HCT116 (cell line): ENCODE data around the gene CDHR1. TPM values are rescaled to one million over a fixed set of nuclear protein-coding genes. Genes with fewer than 3 reads are reported as not detected.

Experiments used
- ATAC-seq: fragments of 200-7000 bp; cut with Tn5 transposase; 2 replicates; pipeline ENCODE4 v1.9.1; 2020; ENCODE audit warnings: mild to moderate bottlenecking, moderate library complexity
- BruUV-seq: library from RNA; stranded (reverse); fragments of 400-500 nt; replicated peaks from 2 replicates; lab custom pipeline; 2021; lab: Mats Ljungman, UMichigan
- CTCF ChIA-PET: fragments of 300-600 bp; sonication (Branson Sonifier 250); formaldehyde crosslinking; loops from one replicate; lab custom pipeline; 2021; ENCODE audit warnings: antibody characterized with exemption; lab: Charles Lee
- POLR2A ChIA-PET: fragments of 300-600, 350-600 bp; sonication (Branson Sonifier 250); formaldehyde crosslinking; loops from one replicate; lab custom pipeline; 2021; ENCODE audit warnings: antibody characterized with exemption; lab: Charles Lee
- RAD21 ChIA-PET, 2 experiments: fragments of 300-600 bp; sonication (Branson Sonifier 250); formaldehyde crosslinking; loops; one replicate each; lab custom pipeline; 2023; ENCODE audit warnings: low total read pairs in 2 of 2; ENCODE audit not compliant: uncharacterized antibody in 2 of 2, unreplicated experiment in 2 of 2, low non-redundant PET in 1 of 2; lab: Charles Lee
- DNase-seq: peaks from one replicate; pipeline ENCODE4 v3.0.0-alpha.2; 2010; ENCODE audit warnings: low read depth, low spot score
- H2AFZ ChIP-seq: fragments of 200-600 bp; shearing (Covaris generic), sonication (generic); 2 replicates; pipeline ENCODE4 v1.6.1; 2017; ENCODE audit warnings: low read depth, mixed run types, mixed read lengths, antibody characterized with exemption, low read length; ENCODE audit not compliant: poor library complexity, severe bottlenecking
- H3K27ac ChIP-seq: 2 replicates; pipeline ENCODE4 v1.5.1; 2012; ENCODE audit warnings: low read depth, low read length
- H3K27me3 ChIP-seq: fragments of 200-600 bp; sonication (generic); 2 replicates; pipeline ENCODE4 v1.6.1; 2016; ENCODE audit warnings: mixed run types, low read length, mixed read lengths; ENCODE audit not compliant: insufficient read depth
- H3K36me3 ChIP-seq, 2 experiments: fragments of 200-500 bp in 1 of 2; fragments of 200-600 bp in 1 of 2; sonication (Bioruptor generic) in 1 of 2; sonication (generic) in 1 of 2; 2 replicates each; pipeline versions ENCODE4 v1.5.1 to v1.6.1; 2014 to 2016; ENCODE audit warnings: low read length in 2 of 2, inconsistent platforms in 1 of 2, mixed read lengths in 1 of 2, mixed run types in 1 of 2; ENCODE audit not compliant: insufficient read depth in 2 of 2, control insufficient read depth in 1 of 2
- H3K4me1 ChIP-seq, 2 experiments: fragments of 200-600 bp in 1 of 2; sonication (generic) in 1 of 2; 2 replicates each; pipeline versions ENCODE4 v1.5.1 to v1.6.1; 2012 to 2017; ENCODE audit warnings: low read length in 2 of 2, inconsistent platforms in 1 of 2, mild to moderate bottlenecking in 1 of 2, mixed read lengths in 1 of 2, mixed run types in 1 of 2, moderate library complexity in 1 of 2; ENCODE audit not compliant: insufficient read depth in 2 of 2, control insufficient read depth in 1 of 2
- H3K4me2 ChIP-seq: fragments of 200-600 bp; sonication (generic); 2 replicates; pipeline ENCODE4 v1.6.1; 2017; ENCODE audit warnings: mixed run types, low read length, mixed read lengths
- H3K4me3 ChIP-seq, 2 experiments: fragments of 200-600 bp in 1 of 2; sonication (generic) in 1 of 2; replicated peaks in 1 of 2; 2 replicates each; pipeline ENCODE4 v1.5.1; 2011 to 2016; ENCODE audit warnings: low read length in 2 of 2, control low read depth in 1 of 2, low read depth in 1 of 2, mild to moderate bottlenecking in 1 of 2, mixed read lengths in 1 of 2, mixed run types in 1 of 2
- H3K79me2 ChIP-seq: fragments of 200-600 bp; sonication (generic); 2 replicates; pipeline ENCODE4 v1.6.1; 2017; ENCODE audit warnings: mild to moderate bottlenecking, mixed run types, low read length, moderate library complexity, mixed read lengths; ENCODE audit not compliant: insufficient read depth
- H3K9ac ChIP-seq: fragments of 200-600 bp; sonication (generic); 2 replicates; pipeline ENCODE4 v1.6.1; 2016; ENCODE audit warnings: low read length, mixed read lengths
- H3K9me2 ChIP-seq: fragments of 200-600 bp; sonication (generic), shearing (Covaris generic); 2 replicates; pipeline ENCODE4 v1.6.1; 2017; ENCODE audit warnings: mixed run types, mild to moderate bottlenecking, moderate library complexity; ENCODE audit not compliant: insufficient read depth
- H3K9me3 ChIP-seq, 2 experiments: fragments of 200-500 bp in 1 of 2; fragments of 200-600 bp in 1 of 2; sonication (Bioruptor generic) in 1 of 2; sonication (generic) in 1 of 2; 2 replicates each; pipeline ENCODE4 v1.6.1; 2014 to 2017; ENCODE audit warnings: low read length in 2 of 2, mixed read lengths in 2 of 2, inconsistent platforms in 1 of 2, low read depth in 1 of 2, mild to moderate bottlenecking in 1 of 2, mixed run types in 1 of 2, moderate library complexity in 1 of 2; ENCODE audit not compliant: control insufficient read depth in 1 of 2, insufficient read depth in 1 of 2
- H4K20me1 ChIP-seq: fragments of 200-600 bp; sonication (generic), shearing (Covaris generic); 2 replicates; pipeline ENCODE4 v1.6.1; 2017; ENCODE audit warnings: mixed run types, mild to moderate bottlenecking, moderate library complexity; ENCODE audit not compliant: insufficient read depth
- ATF3 ChIP-seq: IDR thresholded peaks from 2 replicates; pipeline ENCODE4 v1.6.1; 2012
- CBX3 ChIP-seq: IDR thresholded peaks from 2 replicates; pipeline ENCODE4 v1.6.1; 2012; ENCODE audit warnings: low read depth
- CEBPB ChIP-seq: IDR thresholded peaks from 2 replicates; pipeline ENCODE4 v1.6.1; 2012; ENCODE audit warnings: low read depth
- EGR1 ChIP-seq: IDR thresholded peaks from 2 replicates; pipeline ENCODE4 v1.6.1; 2012; ENCODE audit warnings: low read depth
- ELF1 ChIP-seq: IDR thresholded peaks from 2 replicates; pipeline ENCODE4 v1.6.1; 2012; ENCODE audit warnings: low read depth, borderline replicate concordance
- EZH2 ChIP-seq: fragments of 200-600 bp; sonication (generic); IDR thresholded peaks from 2 replicates; pipeline ENCODE4 v1.6.1; 2017; ENCODE audit warnings: antibody characterized with exemption, mixed run types
- EZH2phosphoT487 ChIP-seq: fragments of 200-600 bp; IDR thresholded peaks from 2 replicates; pipeline ENCODE4 v1.6.1; 2018; ENCODE audit warnings: antibody characterized with exemption, borderline replicate concordance
- FOSL1 ChIP-seq: IDR thresholded peaks from 2 replicates; pipeline ENCODE4 v1.6.1; 2012; ENCODE audit warnings: low read depth
- JUND ChIP-seq: IDR thresholded peaks from 2 replicates; pipeline ENCODE4 v1.6.1; 2012
- POLR2A ChIP-seq: IDR thresholded peaks from 2 replicates; pipeline ENCODE4 v1.7.0; 2011; ENCODE audit warnings: borderline replicate concordance; ENCODE audit not compliant: insufficient read depth, insufficient read length; ENCODE audit errors: extremely low read depth
- POLR2AphosphoS5 ChIP-seq: IDR thresholded peaks from 2 replicates; pipeline ENCODE4 v1.6.1; 2011; ENCODE audit warnings: mild to moderate bottlenecking, low read depth, low read length, moderate library complexity
- SIN3A ChIP-seq: IDR thresholded peaks from 2 replicates; pipeline ENCODE4 v1.6.1; 2012; ENCODE audit warnings: low read depth
- TCF7L2 ChIP-seq: IDR thresholded peaks from 2 replicates; pipeline ENCODE4 v1.7.0; 2011; ENCODE audit warnings: borderline replicate concordance, inconsistent platforms; ENCODE audit not compliant: insufficient read depth, insufficient read length; ENCODE audit errors: extremely low read depth
- YY1 ChIP-seq: IDR thresholded peaks from 2 replicates; pipeline ENCODE4 v1.6.1; 2011; ENCODE audit warnings: low read length, low read depth, moderate library complexity, mild to moderate bottlenecking; ENCODE audit not compliant: insufficient replicate concordance; ENCODE audit errors: extremely low read depth
- ZFX ChIP-seq: fragments of 450-650 bp; IDR thresholded peaks from 2 replicates; pipeline ENCODE4 v1.6.1; 2017
- ZNF274 ChIP-seq: fragments of 200-500 bp; sonication (Bioruptor generic); IDR thresholded peaks from 2 replicates; pipeline ENCODE4 v1.6.1; 2014; ENCODE audit warnings: mild to moderate bottlenecking, low read depth, low read length, inconsistent platforms
- intact Hi-C: fragments of 100-400 bp; cut with micrococcal nuclease; formaldehyde crosslinking; loops from 2 replicates; pipeline ENCODE4 v1.10.0; 2022
- total RNA-seq: library from RNA; stranded (reverse); gene quantifications from one replicate; pipeline ENCODE4 v1.2.1, GENCODE V29; 2021; ENCODE audit not compliant: unreplicated experiment
- TF ChIP-seq, protein P1 (sequence below), 3 experiments: fragments of 200-600 bp in 1 of 3; sonication (generic) in 1 of 3; IDR thresholded peaks in 2 of 3; conservative IDR thresholded peaks in 1 of 3; 2 replicates each; pipeline ENCODE4 v1.5.1; 2012 to 2017; ENCODE audit warnings: low read depth in 2 of 3, low read length in 2 of 3, antibody characterized with exemption in 1 of 3, borderline replicate concordance in 1 of 3, control low read depth in 1 of 3, mild to moderate bottlenecking in 1 of 3, mixed read lengths in 1 of 3, mixed run types in 1 of 3, moderate library complexity in 1 of 3; ENCODE audit not compliant: insufficient read depth in 1 of 3

CDHR1 gene
- total RNA-seq, 1 experiment from 2014 or later, result not detected

DNA sequence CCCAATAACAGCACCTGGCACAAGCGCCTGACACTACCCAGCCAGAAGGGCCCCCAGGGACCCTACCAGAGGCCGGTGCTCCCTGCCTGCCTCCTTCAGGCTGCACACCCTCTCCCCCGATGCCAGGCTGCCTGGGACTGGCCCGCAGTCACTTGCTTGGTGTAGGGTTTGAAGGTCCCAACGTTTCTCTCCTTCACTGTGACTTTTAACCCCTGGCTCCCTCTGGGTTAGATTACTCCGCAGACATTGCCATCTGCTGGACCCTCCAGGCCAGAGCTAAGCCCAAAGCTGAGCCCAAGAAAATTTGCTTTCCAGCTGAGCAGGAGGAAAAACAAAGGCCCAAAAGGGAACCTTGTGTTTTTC is 6.9 kb downstream of the CDHR1 start (continued):
- TF ChIP-seq POLR2AphosphoS5 (no peak), EGR1 (no peak), CEBPB (no peak)
- TF ChIP-seq, all 23 proteins: peak for 0

DNA sequence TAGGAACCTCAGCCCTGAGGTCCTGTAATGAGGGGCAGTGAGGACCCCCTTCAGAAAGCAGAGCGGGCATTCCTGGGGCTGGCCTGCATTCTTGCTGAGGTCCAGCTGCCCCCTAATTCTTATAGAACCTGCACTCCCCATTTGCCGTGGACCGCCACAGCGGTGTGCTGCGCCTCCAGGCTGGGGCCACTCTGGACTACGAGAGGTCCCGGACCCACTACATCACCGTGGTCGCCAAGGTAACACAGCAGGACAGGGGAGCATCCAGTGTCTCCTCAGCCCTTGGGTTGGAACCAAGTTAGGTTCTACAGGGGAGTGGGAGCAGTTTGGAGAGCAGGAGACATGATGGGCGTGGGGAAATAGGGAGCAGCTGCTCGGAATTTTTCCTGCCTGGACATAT is 7.3 kb downstream of the CDHR1 start:
- H3K9me3 ChIP-seq, result no peaks in the 10 kb centered on the region
- no peaks in the 10 kb centered on the region for H3K9me2 ChIP-seq
- intact Hi-C loops, result no loop called here
- H3K4me3 ChIP-seq, result no peak overlapping the region
- POLR2A ChIA-PET, result no interaction called here
- no peaks in the 10 kb centered on the region for H3K36me3 ChIP-seq
- RAD21 ChIA-PET, result no interaction called here
- DNase-seq (no peak), ATAC-seq (no peak)
- no peak overlapping the region for H3K9ac ChIP-seq
- BruUV-seq, result no TSS peak
- CTCF ChIA-PET, result interaction anchor here (1.3 kb wide), 1 partner anchor 9 kb away, joined by 3 read pairs; no protein-coding TSS in a partner anchor
- H3K27ac ChIP-seq, result no peak overlapping the region
- TF ChIP-seq YY1 (no peak), ELF1 (no peak), JUND (no peak), POLR2AphosphoS5 (no peak), FOSL1 (no peak), ZNF274 (no peak), TCF7L2 (no peak), CBX3 (no peak)
- H3K4me1 ChIP-seq, result no peaks in the 10 kb centered on the region
- peaks cover 12% of the 10 kb centered on the region for H3K27me3 ChIP-seq
- H2AFZ ChIP-seq, result no peak overlapping the region
- H3K4me2 ChIP-seq, result no peak overlapping the region
- no peaks in the 10 kb centered on the region for H3K79me2 ChIP-seq
- no peaks in the 10 kb centered on the region for H4K20me1 ChIP-seq

- H3K27me3 ChIP-seq, result peaks cover 14% of the 10 kb centered on the region
- H3K36me3 ChIP-seq, result no peaks in the 10 kb centered on the region
- intact Hi-C loops, result no loop called here
- no peaks in the 10 kb centered on the region for H3K4me1 ChIP-seq
- RAD21 ChIA-PET, result no interaction called here
- BruUV-seq, result no TSS peak
- no peak overlapping the region for H3K9ac ChIP-seq
- H4K20me1 ChIP-seq, result no peaks in the 10 kb centered on the region
- ATAC-seq (no peak), DNase-seq (no peak)
- CTCF ChIA-PET, result interaction anchor here (1.3 kb wide), 1 partner anchor 8 kb away, joined by 3 read pairs; no protein-coding TSS in a partner anchor
- no peak overlapping the region for H3K4me3 ChIP-seq
- H3K4me2 ChIP-seq, result no peak overlapping the region
- no peaks in the 10 kb centered on the region for H3K9me2 ChIP-seq
- no peaks in the 10 kb centered on the region for H3K9me3 ChIP-seq
- H3K27ac ChIP-seq, result no peak overlapping the region
- POLR2A ChIA-PET, result no interaction called here
- no peak overlapping the region for H2AFZ ChIP-seq
- no peaks in the 10 kb centered on the region for H3K79me2 ChIP-seq
- TF ChIP-seq FOSL1 (no peak), ATF3 (no peak), ZFX (no peak), POLR2A (no peak), SIN3A (no peak), TCF7L2 (no peak), EZH2 (no peak), YY1 (no peak), EZH2phosphoT487 (no peak)
- TF ChIP-seq, protein P1, sequence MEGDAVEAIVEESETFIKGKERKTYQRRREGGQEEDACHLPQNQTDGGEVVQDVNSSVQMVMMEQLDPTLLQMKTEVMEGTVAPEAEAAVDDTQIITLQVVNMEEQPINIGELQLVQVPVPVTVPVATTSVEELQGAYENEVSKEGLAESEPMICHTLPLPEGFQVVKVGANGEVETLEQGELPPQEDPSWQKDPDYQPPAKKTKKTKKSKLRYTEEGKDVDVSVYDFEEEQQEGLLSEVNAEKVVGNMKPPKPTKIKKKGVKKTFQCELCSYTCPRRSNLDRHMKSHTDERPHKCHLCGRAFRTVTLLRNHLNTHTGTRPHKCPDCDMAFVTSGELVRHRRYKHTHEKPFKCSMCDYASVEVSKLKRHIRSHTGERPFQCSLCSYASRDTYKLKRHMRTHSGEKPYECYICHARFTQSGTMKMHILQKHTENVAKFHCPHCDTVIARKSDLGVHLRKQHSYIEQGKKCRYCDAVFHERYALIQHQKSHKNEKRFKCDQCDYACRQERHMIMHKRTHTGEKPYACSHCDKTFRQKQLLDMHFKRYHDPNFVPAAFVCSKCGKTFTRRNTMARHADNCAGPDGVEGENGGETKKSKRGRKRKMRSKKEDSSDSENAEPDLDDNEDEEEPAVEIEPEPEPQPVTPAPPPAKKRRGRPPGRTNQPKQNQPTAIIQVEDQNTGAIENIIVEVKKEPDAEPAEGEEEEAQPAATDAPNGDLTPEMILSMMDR (IDR thresholded peaks at IDR 0.05 in 2 of 3, conservative IDR thresholded peaks at IDR 0.05 in 1 of 3; ENCODE audit: borderline replicate concordance in 1 of 3, insufficient read depth in 1 of 3, low read depth in 2 of 3, low read length in 2 of 3), result no peak
Measured at GRCh38 chr10:84202349-84202748, 8.0 kb downstream of the CDHR1 start.
